Heart right ventricle (tissue), 16 donors: ENCODE data around the gene QKI. TPM values are rescaled to one million over a fixed set of nuclear protein-coding genes. Genes with fewer than 3 reads are reported as not detected.
A peak's percentile ranks its signal among the peaks of the same experiment; 100 is the strongest.
"Not testable (repeated sequence)": the region's sequence is repeated elsewhere in the genome, so short reads cannot be mapped to it uniquely, and the experiment has no call there.

ENCODE experiments used
- ATAC-seq, 8 donors: fragments of 200-7000 bp; cut with Tn5 transposase; one replicate each; pipeline ENCODE4 v1.9.1; 2020; ENCODE audit warnings: mild to moderate bottlenecking in 8 of 8, moderate library complexity in 8 of 8, moderate number of reproducible peaks in 1 of 8
- DNase-seq, 2 donors: peaks; one replicate each; pipeline ENCODE4 v3.0.0-alpha.2; 2020
- H3K27ac ChIP-seq, 10 donors: fragments of 200-600 bp; sonication (generic) in 2 of 10; one replicate each; pipeline versions ENCODE4 v1.5.0 to v1.8.0; 2020 to 2022; ENCODE audit warnings: mild to moderate bottlenecking in 3 of 10
- H3K27me3 ChIP-seq, 7 donors: fragments of 200-600 bp; one replicate each; pipeline ENCODE4 v1.8.0; 2021 to 2022; ENCODE audit warnings: mild to moderate bottlenecking in 2 of 7
- H3K36me3 ChIP-seq, 9 donors: fragments of 200-600 bp; sonication (generic) in 1 of 9; one replicate each; pipeline versions ENCODE4 v1.5.0 to v1.8.0; 2020 to 2022; ENCODE audit warnings: mild to moderate bottlenecking in 2 of 9
- H3K4me1 ChIP-seq, 9 donors: fragments of 200-600 bp; sonication (generic) in 1 of 9; one replicate each; pipeline versions ENCODE4 v1.5.0 to v1.8.0; 2020 to 2022; ENCODE audit warnings: mild to moderate bottlenecking in 4 of 9
- H3K4me3 ChIP-seq, 10 donors: fragments of 200-600 bp; sonication (generic) in 2 of 10; one replicate each; pipeline versions ENCODE4 v1.5.0 to v1.8.0; 2020 to 2022; ENCODE audit warnings: mild to moderate bottlenecking in 7 of 10, moderate library complexity in 2 of 10
- H3K9me3 ChIP-seq, 11 donors: fragments of 200-600 bp in 10 of 11; sonication (generic) in 2 of 11; one replicate each; pipeline versions ENCODE4 v1.5.0 to v1.8.0; 2013 to 2022; ENCODE audit warnings: mild to moderate bottlenecking in 2 of 11, control low read depth in 1 of 11, moderate library complexity in 1 of 11
- CTCF ChIP-seq, 9 donors: fragments of 200-600 bp; sonication (generic) in 2 of 9; IDR thresholded peaks; one replicate each; pipeline versions ENCODE4 v1.5.0 to v1.8.0; 2021 to 2022; ENCODE audit warnings: antibody characterized with exemption in 9 of 9, mild to moderate bottlenecking in 5 of 9, moderate library complexity in 1 of 9
- WGBS, 2 donors: extraction: QIAGEN DNeasy Blood & Tissue Kit; methylation state at CpG; one replicate each; pipeline ENCODE4 v1.1.7; 2013; ENCODE audit warnings: inconsistent platforms in 1 of 2; 5-methylcytosine and 5-hydroxymethylcytosine counted together
- intact Hi-C, 10 donors: fragments of 100-400 bp; cut with DNase I; formaldehyde crosslinking; loops; one replicate each; pipeline versions ENCODE4 v1.11.1 to v1.14.2; 2022
- polyA plus RNA-seq, 2 donors: library from polyadenylated mRNA; stranded (reverse); fragments of 200-250 nt; gene quantifications; one replicate each; pipeline ENCODE4 v1.2.3, GENCODE V29; 2013
- total RNA-seq, 10 donors: library from RNA; stranded (reverse); fragmentation: NEBNext Ultra II Directional in 3 of 10; extraction: Animal tissue kit (Norgen Biotek cat#: 25700) in 3 of 10; gene quantifications; one replicate each; pipeline versions ENCODE4 v1.2.1 to v1.2.4, GENCODE V29; 2021 to 2023
- donor health status: Arrhythmogenic right ventricular cardiomyopathy.
- donor health status: ischemic (EF 13 %, LVEDD 7.1; RV severe dilation, severe dysfunction).
- donor health status: healthy with polysubstance abuse.
- donor health status: DM: no; HTN: yes; CAD: no.
- donor health status: DM: no; HTN: no; CAD: no.
- donor health status: ischemic (EF 25% LVEDD 6.9; RV normal size, moderate dysfunction).
- donor health status: ischemic (EF 25% LVEDD 5.7; RV mildly dilated, moderate dysfunction).
- donor health status: healthy.
- donor health status: DM: yes; HTN: yes; CAD: no.
- donor health status: Ischemic cardiomyopathy.
- donor health status: ischemic (EF 35%, LVEDD 5.7; RV mildly dilated, moderate dysfunction).
- donor health status: nonischemic (EF 11% LVEDD 7.7; RV severe dilation, severe dysfunction).
- donor health status: DM: yes; HTN: yes; CAD: no.
- donor health status: PGD.
- donor health status: ischemic (EF 29% LVEDD 5.4; RV normal size, mild dysfunction).
- donor health status: nonischemic (EF 23%, LVEDD 6.1; RV moderate dilation, normal function).

The QKI gene
- total and polyA plus RNA-seq, 12 donors: 74.7 to 551 (median 493) TPM

GRCh38 chr6:163585932-163586437 lies 171.5 kb downstream of the QKI start:
- peak; percentile 65 to 90 (median 79) for ATAC-seq
- WGBS, 2 donors: 12 to 14% methylated on average over 8 of the region's 8 CpGs
- intact Hi-C loops: loop anchor here in 6 of 10 donors (5.0 to 10.0 kb wide), 6 partner anchors 121 to 521 kb away; no protein-coding TSS in a partner anchor

GRCh38 chr6:163586888-163587287 lies 172.4 kb downstream of the QKI start:
- no peak for DNase-seq
- TF ChIP-seq CTCF (IDR thresholded peaks at IDR 0.05): no peak
- Histone ChIP-seq H3K27ac (peak overlapping the region in 3 of 10 donors; percentile 35 to 63 (median 49)), H3K9me3 (peaks cover 0 to 24% (median 0%) of the 10 kb centered on the region in 11 donors), H3K27me3 (no peaks in the 10 kb centered on the region), H3K36me3 (no peaks in the 10 kb centered on the region), H3K4me1 (peaks cover 4 to 50% (median 26%) of the 10 kb centered on the region in 9 donors), H3K4me3 (no peak overlapping the region)
- intact Hi-C loops: loop anchor here in 6 of 10 donors (5.0 to 10.0 kb wide), 6 partner anchors 120 to 520 kb away; no protein-coding TSS in a partner anchor
- ATAC-seq: peak in 1 of 8 donors; percentile 6
- 86 to 93% methylated on average over 6 of the region's 6 CpGs for WGBS, 2 donors

More at GRCh38 chr6:163585932-163586437, 171.5 kb downstream of the QKI start:
- peak; percentile 49 to 68 for DNase-seq
- no peaks in the 10 kb centered on the region for H3K36me3 ChIP-seq
- H3K4me1 ChIP-seq: peaks cover 4 to 58% (median 28%) of the 10 kb centered on the region in 9 donors
- peak overlapping the region in 8 of 10 donors; percentile 27 to 63 (median 47) for H3K27ac ChIP-seq
- no peaks in the 10 kb centered on the region for H3K27me3 ChIP-seq
- peak overlapping the region in 2 of 10 donors; percentile 1 to 8 for H3K4me3 ChIP-seq
- H3K9me3 ChIP-seq: peaks cover 0 to 16% (median 0%) of the 10 kb centered on the region in 11 donors
- TF ChIP-seq CTCF (IDR thresholded peaks at IDR 0.05): no peak

GRCh38 chr6:163588220-163588919 lies 173.9 kb downstream of the QKI start:
- WGBS, 2 donors: 86 to 90% methylated on average over 22 of the region's 22 CpGs
- Histone ChIP-seq H3K36me3 (no peaks in the 10 kb centered on the region), H3K9me3 (peaks cover 0 to 38% (median 11%) of the 10 kb centered on the region in 11 donors), H3K4me3 (no peak overlapping the region), H3K27ac (no peak overlapping the region), H3K4me1 (peaks cover 4 to 43% (median 23%) of the 10 kb centered on the region in 9 donors), H3K27me3 (no peaks in the 10 kb centered on the region)
- no peak for TF ChIP-seq CTCF (IDR thresholded peaks at IDR 0.05)
- ATAC-seq (no peak), DNase-seq (no peak)
- intact Hi-C loops: loop anchor here in 6 of 10 donors (5.0 to 10.0 kb wide), 6 partner anchors 119 to 519 kb away; no protein-coding TSS in a partner anchor

- H3K27me3 ChIP-seq: no peaks in the 10 kb centered on the region
- H3K9me3 ChIP-seq: peaks cover 0 to 43% (median 11%) of the 10 kb centered on the region in 11 donors
- DNase-seq (no peak), ATAC-seq (no peak)
- 56 to 62% methylated on average over 5 of the region's 5 CpGs for WGBS, 2 donors
- H3K36me3 ChIP-seq: no peaks in the 10 kb centered on the region
- intact Hi-C loops: loop anchor here in 6 of 10 donors (5.0 to 10.0 kb wide), 6 partner anchors 118 to 518 kb away; no protein-coding TSS in a partner anchor
- TF ChIP-seq CTCF (IDR thresholded peaks at IDR 0.05): no peak
- peaks cover 4 to 43% (median 23%) of the 10 kb centered on the region in 9 donors for H3K4me1 ChIP-seq
- H3K4me3 ChIP-seq: no peak overlapping the region
- no peak overlapping the region for H3K27ac ChIP-seq
These were observed 174.9 kb downstream of the QKI start for GRCh38 chr6:163589387-163589786.

- not testable (repeated sequence) for DNase-seq, ATAC-seq, H3K27me3 ChIP-seq, H3K4me3 ChIP-seq, H3K27ac ChIP-seq, H3K36me3 ChIP-seq
- 94 to 98% methylated on average over 9 of the region's 9 CpGs for WGBS, 2 donors
- intact Hi-C loops: loop anchor here in 1 of 10 donors (10.0 kb wide), 1 partner anchor 145 kb away; no protein-coding TSS in a partner anchor
- peaks cover 4 to 42% (median 20%) of the 10 kb centered on the region in 9 donors for H3K4me1 ChIP-seq
- peaks cover 0 to 44% (median 11%) of the 10 kb centered on the region in 11 donors for H3K9me3 ChIP-seq
These were observed 175.6 kb downstream of the QKI start for GRCh38 chr6:163590132-163590531.
